ENCODE measurements around the gene TMEM267.
"Not testable (repeated sequence)": the region's sequence is repeated elsewhere in the genome, so short reads cannot be mapped to it uniquely, and the experiment has no call there.

The TMEM267 gene

GRCh38 chr5:43465455-43465854, 18.2 kb downstream of the TMEM267 start:
- DNase-seq (ENCODE audit: extremely low spot score, insufficient read length, low read depth); FAIRE-seq: not testable (repeated sequence)

DNA sequence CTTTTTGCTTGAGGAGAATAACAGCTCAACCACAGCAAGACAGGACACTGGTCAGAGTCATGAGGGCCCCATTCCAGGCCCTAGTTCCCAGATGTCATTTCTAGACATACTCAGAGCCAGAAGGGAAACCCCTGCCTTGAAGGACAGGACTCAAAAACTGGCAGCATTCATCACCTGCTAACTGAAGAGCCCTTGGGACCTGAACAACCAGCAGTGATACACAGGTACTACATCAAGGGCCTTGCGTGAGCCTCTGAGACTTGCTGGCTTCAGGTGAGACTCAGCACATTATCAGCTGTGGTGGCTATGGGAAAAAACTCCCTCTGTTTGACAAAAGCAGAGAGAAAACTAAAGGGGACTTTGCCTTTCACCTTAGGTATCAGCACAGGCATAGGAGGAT, 22.6 kb downstream of the TMEM267 start:
- no peak for FAIRE-seq
- DNase-seq (ENCODE audit: extremely low spot score, insufficient read length, low read depth): no peak

DNA sequence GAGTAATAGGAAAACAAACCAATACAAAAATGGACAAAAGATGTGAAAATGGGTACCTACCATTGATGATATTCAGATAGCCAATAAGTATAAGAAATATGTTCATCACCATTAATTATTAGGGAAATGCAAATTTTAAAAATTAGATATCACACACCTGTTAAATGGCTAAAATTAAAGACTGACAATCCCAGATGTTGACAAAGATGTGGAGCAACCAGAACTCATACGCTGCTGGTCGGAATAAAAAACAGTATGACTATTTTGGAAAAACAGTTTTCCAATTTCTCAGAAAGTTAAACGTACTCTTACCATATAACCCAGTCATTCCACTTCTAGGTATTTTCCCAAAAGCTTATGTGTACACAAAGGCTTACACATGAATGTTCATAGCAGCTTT, 27.1 kb downstream of the TMEM267 start:
- no peak for DNase-seq (ENCODE audit: extremely low spot score, insufficient read length, low read depth)
- no peak for FAIRE-seq

DNA sequence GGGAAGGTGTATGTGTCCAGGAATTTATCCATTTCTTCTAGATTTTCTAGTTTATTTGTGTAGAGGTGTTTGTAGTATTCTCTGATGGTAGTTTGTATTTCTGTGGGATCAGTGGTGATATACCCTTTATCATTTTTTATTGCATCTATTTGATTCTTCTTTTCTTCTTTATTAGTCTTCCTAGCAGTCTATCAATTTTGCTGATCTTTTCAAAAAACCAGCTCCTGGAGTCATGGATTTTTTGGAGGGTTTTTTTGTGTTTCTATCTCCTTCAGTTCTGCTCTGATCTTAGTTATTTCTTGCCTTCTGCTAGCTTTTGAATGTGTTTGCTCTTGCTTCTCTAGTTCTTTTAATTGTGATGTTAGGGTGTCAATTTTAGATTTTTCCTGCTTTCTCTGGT, 42.1 kb downstream of the TMEM267 start:
- not testable (repeated sequence) for DNase-seq (ENCODE audit: extremely low spot score, insufficient read length, low read depth); FAIRE-seq

- FAIRE-seq: no peak
- no peak for DNase-seq (ENCODE audit: extremely low spot score, insufficient read length, low read depth)
These were observed 46.5 kb downstream of the TMEM267 start for GRCh38 chr5:43437062-43437660.

- FAIRE-seq (no peak), DNase-seq (ENCODE audit: extremely low spot score, insufficient read length, low read depth) (no peak)
These were observed 50.3 kb downstream of the TMEM267 start for GRCh38 chr5:43433382-43433781.

DNA sequence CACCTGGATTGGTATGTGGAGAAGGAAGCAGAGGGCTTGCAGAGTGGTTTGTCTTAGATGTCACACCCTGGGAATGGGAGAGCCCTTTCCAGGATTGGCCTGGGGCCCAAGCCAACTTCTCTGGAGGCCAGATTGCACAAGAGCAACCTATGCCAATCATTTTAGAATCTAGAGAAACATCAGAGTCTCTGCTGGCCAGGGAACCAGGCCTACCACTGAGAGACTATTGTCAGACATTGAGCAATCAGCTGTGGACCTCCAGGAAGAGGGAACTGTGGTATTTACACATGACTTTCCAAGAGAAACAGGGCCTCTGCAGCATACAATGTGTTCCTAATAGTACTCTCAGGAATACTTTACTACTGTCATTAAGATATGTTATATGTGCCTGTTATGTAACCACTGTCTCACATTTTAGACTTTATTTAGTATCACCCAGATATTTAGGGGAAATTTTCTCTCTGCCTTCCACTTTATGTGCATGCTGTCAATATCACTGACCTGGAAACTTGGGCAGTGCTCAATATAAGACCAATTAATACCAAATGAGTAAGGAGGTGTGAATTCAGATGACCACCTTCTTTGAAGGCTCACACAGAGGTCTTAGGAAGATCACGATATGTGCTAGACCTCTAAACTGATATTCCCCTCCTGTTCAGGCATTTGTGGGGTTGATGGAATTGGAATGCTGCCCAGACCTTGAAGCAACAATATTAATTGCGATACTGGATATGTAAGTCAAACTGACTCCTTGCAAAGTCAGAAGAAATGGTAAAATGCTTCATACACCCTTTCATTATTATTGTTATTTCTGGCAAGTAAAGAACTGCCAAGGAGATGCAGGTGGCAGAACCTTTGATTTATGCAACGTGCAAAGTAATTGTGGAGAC, 50.9 kb downstream of the TMEM267 start:
- DNase-seq (ENCODE audit: extremely low spot score, insufficient read length, low read depth): no peak
- no peak for FAIRE-seq

DNA sequence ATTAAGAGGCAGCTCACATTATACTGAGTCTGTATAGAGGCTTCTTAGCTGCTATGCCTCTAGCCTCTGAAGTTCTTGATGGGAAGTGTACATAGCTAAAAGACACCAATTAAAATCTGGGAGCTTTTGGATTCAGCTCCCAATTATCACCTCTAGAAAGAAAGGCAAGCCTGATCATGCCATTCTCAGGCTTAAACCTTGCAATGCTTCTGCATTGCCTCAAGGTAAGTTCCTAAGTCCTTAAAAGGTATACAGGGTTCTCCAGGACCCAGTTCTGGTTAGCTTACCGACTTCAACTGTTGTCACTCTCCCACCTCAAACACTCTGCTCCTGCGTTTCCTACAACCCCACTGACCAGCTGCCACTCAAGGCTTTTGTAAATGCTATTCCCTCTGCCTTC, 54.0 kb downstream of the TMEM267 start:
- no peak for DNase-seq (ENCODE audit: extremely low spot score, insufficient read length, low read depth)

DNA sequence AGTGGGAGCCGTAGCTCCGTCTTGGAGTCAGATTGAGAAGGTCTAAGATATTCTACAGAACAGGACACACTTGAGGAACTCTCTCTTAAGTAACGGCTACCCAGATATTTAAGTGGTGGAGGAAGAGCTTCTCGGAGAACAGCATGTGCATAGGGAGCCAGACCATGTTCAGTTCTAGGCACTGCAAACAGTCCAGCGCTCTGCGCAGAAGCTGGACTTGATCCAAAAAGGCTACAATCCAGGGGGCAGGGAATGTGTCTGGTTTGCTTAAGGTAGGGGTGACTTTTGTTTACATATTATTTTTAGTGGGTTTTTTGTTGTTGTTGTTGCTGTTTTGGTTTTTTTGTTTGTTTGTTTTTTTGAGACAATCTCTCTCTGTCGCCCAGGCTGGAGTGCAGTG, 54.6 kb downstream of the TMEM267 start:
- FAIRE-seq (no peak), DNase-seq (ENCODE audit: extremely low spot score, insufficient read length, low read depth) (no peak)

More for the DNA sequence above, 54.0 kb downstream of the TMEM267 start:
- FAIRE-seq: no peak

DNA sequence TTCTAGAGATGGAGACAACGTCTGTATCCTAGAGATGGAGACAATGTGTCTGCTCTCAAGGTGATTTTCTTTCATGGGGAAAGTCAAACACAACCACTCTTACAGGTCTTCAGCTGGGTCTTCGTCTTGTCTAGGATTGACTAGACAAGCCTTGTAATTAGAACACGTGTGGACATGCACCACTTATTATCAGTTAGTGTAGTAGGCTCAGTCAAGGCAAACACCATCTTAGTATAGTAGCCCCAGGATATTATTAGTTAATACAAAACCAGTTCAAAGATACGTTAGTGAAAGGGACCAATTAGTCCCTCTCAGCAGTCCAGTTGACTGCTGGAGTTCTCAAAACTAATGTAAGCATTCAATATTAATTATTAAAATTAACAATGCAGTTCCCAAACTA, 56.4 kb downstream of the TMEM267 start:
- DNase-seq (ENCODE audit: extremely low spot score, insufficient read length, low read depth) (no peak), FAIRE-seq (no peak)

- no peak for FAIRE-seq
- DNase-seq (ENCODE audit: extremely low spot score, insufficient read length, low read depth): no peak
These were observed 57.7 kb downstream of the TMEM267 start for GRCh38 chr5:43425983-43426382.

GRCh38 chr5:43423086-43423485, 60.6 kb downstream of the TMEM267 start:
- FAIRE-seq; DNase-seq (ENCODE audit: extremely low spot score, insufficient read length, low read depth): not testable (repeated sequence)

GRCh38 chr5:43422143-43422542, 61.5 kb downstream of the TMEM267 start:
- no peak for DNase-seq (ENCODE audit: extremely low spot score, insufficient read length, low read depth)
- FAIRE-seq: peak; percentile 36

- FAIRE-seq: no peak
- DNase-seq (ENCODE audit: extremely low spot score, insufficient read length, low read depth): no peak
These were observed 62.1 kb downstream of the TMEM267 start for GRCh38 chr5:43421450-43422133.

DNA sequence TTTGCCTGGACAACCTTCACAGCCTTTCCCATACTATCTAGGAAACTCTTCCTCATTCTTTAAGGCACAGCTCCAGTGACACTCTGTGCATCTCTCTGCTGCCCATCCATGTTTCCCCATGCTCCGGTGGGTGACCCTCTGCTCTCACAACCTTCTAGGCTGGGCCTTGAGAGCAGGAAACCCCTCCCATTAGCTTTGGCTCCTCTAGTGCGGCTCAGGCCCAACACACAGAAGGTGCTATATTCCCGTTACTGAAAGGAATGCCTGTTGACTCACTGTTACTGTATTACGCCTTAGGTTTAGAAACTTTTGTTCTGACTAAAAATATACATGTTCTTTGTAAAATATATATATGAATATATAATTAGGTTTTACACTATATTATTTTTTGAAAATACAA, 63.4 kb downstream of the TMEM267 start:
- FAIRE-seq: no peak
- DNase-seq (ENCODE audit: extremely low spot score, insufficient read length, low read depth): no peak

DNA sequence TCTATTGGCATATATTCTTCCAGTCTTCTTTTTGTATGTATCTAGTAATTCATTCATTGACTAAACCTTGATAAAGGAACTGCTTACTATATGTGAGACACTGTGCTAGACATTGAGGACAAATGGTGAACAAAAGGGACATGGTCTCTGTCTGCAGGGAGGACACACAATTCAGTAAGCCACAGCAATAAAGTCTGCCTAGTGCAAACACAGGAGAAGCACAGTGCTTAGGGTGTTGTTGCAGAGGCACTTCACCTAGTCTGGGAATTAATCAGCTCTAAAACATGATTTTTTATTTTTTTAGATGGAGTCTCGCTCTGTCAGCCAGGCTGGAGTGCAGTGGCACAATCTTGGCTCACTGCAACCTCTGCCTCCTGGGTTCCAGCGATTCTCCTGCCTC, 65.1 kb downstream of the TMEM267 start:
- no peak for FAIRE-seq
- no peak for DNase-seq (ENCODE audit: extremely low spot score, insufficient read length, low read depth)

DNA sequence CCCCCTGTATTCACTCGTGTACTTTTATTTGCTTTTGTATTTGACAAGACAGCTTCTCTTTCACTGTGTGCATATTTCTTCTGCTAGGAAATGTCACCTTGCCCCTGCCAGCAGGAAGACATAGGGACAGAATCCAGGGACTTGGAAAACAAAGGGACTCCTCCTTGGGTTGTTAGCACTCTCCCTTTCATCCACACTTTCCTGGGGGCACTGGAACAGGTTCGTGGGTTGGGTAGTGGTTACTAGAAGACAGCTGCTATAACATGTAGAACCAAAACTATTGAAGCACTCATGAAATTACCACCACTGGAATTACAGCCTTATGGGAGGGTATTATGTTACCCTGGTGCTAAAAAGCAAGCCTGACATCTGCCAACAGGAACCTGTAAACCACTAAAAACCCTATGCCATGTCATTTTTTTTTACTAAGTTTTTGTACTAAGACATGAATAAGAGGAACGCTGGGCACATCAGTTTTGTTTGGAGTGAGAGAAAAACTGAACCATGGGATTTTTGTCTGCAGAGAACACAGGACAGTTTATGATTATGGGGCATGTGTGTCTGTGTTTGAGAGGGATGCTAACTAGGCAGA, 66.8 kb downstream of the TMEM267 start:
- FAIRE-seq: no peak
- DNase-seq (ENCODE audit: extremely low spot score, insufficient read length, low read depth): no peak

DNA sequence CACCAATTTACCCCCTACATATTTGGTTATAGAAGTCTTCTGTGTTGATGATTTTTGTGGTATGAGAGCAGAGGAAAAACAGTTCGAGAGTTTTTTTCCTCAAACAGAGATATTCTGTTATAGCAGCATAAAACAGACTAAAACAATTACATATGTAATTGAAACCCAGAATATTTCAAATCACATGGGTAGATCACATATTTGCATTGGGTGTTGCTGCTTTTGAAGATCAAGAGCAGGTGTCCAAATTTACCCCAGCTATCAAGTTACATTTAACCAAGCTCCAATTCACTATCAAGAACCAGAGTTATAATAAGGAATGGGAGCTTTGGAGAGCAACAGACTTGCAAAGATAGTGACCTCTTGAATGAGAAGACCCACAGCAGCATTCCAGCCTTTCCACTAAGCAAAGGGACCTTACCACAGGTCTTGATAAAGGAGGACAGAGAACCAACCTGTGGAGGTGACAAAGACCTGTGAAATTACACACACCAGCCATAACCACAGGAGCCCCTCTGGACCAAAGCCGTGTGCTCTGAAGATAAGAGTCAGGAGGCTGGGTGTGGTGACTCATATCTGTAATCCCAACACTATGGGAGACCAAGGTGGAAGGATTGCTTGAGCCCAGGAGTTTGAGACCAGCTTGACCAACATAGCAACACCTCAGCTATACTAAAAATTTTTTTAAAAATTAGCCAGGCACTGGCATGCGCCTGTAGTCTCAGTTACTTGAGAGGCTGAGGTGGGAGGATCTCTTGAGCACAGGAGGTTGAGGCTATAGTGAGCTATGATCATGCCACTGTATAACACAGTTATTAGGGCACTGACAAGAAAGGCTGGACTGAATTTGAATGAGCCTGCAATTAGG, 67.5 kb downstream of the TMEM267 start:
- DNase-seq (ENCODE audit: extremely low spot score, insufficient read length, low read depth) (no peak), FAIRE-seq (no peak)

DNA sequence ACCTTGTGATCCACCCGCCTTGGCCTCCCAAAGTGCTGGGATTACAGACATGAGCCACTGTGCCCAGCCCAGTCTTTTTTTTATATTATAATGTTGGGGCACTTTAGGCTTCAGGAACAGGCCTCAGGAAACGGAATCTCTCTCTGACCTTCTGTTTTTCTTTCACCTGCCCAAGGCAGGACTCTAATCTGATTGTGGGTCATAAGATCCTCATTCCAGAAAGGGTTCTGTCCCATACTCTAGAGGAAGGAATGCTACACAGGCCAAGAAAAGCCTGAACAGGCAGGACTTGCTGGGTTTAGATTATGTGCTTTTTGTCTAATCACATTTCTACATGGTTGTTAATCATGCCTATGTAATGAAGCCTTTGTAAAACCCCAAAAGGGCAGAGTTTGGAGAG, 69.7 kb downstream of the TMEM267 start:
- DNase-seq (ENCODE audit: extremely low spot score, insufficient read length, low read depth) (no peak), FAIRE-seq (no peak)

- DNase-seq (ENCODE audit: extremely low spot score, insufficient read length, low read depth) (no peak), FAIRE-seq (no peak)
These were observed 71.0 kb downstream of the TMEM267 start for GRCh38 chr5:43412644-43413043.
